Breast epithelium (tissue), 4 donors: ENCODE measurements around the gene WBP1L. TPM values are rescaled to one million over a fixed set of nuclear protein-coding genes. Genes with fewer than 3 reads are reported as not detected.

Source experiments
- DNase-seq, 2 donors: peaks; one replicate each; pipeline ENCODE4 v3.0.0-alpha.2; 2019; ENCODE audit warnings: low spot score in 2 of 2
- H3K27ac ChIP-seq, 2 donors: fragments of 200-600 bp; sonication (generic) in 1 of 2; one replicate each; pipeline ENCODE4 v1.5.1; 2016 to 2019; ENCODE audit warnings: mild to moderate bottlenecking in 1 of 2
- H3K27me3 ChIP-seq, 2 donors: fragments of 200-600 bp; sonication (generic) in 1 of 2; one replicate each; pipeline versions ENCODE4 v1.5.1 to v1.6.0; 2017 to 2019; ENCODE audit warnings: control low read depth in 1 of 2, mild to moderate bottlenecking in 1 of 2
- H3K36me3 ChIP-seq: fragments of 200-600 bp; one replicate; pipeline ENCODE4 v1.5.1; 2019
- H3K4me1 ChIP-seq, 2 donors: fragments of 200-600 bp; sonication (generic); one replicate each; pipeline ENCODE4 v1.5.1; 2016 to 2019; ENCODE audit warnings: control low read depth in 1 of 2
- H3K4me3 ChIP-seq, 3 donors: fragments of 200-600 bp; sonication (generic); 1 replicate in 2 of 3; 2 replicates in 1 of 3; pipeline ENCODE4 v1.5.1; 2016 to 2019; ENCODE audit warnings: mild to moderate bottlenecking in 3 of 3, moderate library complexity in 2 of 3
- H3K9me3 ChIP-seq, 2 donors: fragments of 200-600 bp; sonication (generic) in 1 of 2; one replicate each; pipeline ENCODE4 v1.5.1; 2016 to 2019; ENCODE audit warnings: control low read depth in 1 of 2
- CTCF ChIP-seq, 3 donors: fragments of 450-650 bp; IDR thresholded peaks; one replicate each; pipeline ENCODE4 v1.5.1; 2016 to 2017; ENCODE audit warnings: antibody characterized with exemption in 3 of 3, mild to moderate bottlenecking in 3 of 3, moderate library complexity in 3 of 3
- POLR2A ChIP-seq: fragments of 450-650 bp; IDR thresholded peaks from one replicate; pipeline ENCODE4 v1.6.1; 2016; ENCODE audit warnings: antibody characterized with exemption, mild to moderate bottlenecking, moderate library complexity
- POLR2AphosphoS5 ChIP-seq, 3 donors: sonication (generic); formaldehyde crosslinking; IDR thresholded peaks; one replicate each; pipeline ENCODE4 v1.6.1; 2017; ENCODE audit warnings: antibody characterized with exemption in 3 of 3
- intact Hi-C: fragments of 100-400 bp; cut with DNase I; formaldehyde crosslinking; loops from one replicate; pipeline ENCODE4 v1.15.1; 2023; ENCODE audit warnings: low total_unique reads
- total RNA-seq, 3 donors: library from RNA; depleted of rRNA; stranded (reverse); fragments of >200 nt; gene quantifications; one replicate each; pipeline ENCODE4 v1.1.0, GENCODE V29; 2016

Gene WBP1L
- total RNA-seq, 3 donors from 2014 or later: 114 to 174 (median 143) TPM

GRCh38 chr10:102769375-102770107 lies 25.8 kb downstream of the WBP1L start:
- H3K27ac ChIP-seq: peak overlapping the region; percentile 74 to 78
- H3K27me3 ChIP-seq: no peaks in the 10 kb centered on the region
- DNase-seq: no peak
- H3K9me3 ChIP-seq: no peaks in the 10 kb centered on the region
- peaks cover 0 to 16% of the 10 kb centered on the region in 2 donors for H3K4me1 ChIP-seq
- TF ChIP-seq POLR2AphosphoS5 (IDR thresholded peaks at IDR 0.05): no peak
- no peak for TF ChIP-seq CTCF (IDR thresholded peaks at IDR 0.05)
- no peak for TF ChIP-seq POLR2A
- intact Hi-C loops: no loop called here
- H3K4me3 ChIP-seq: no peak overlapping the region
- H3K36me3 ChIP-seq: no peaks in the 10 kb centered on the region

- peaks cover 0 to 16% of the 10 kb centered on the region in 2 donors for H3K4me1 ChIP-seq
- H3K36me3 ChIP-seq: no peaks in the 10 kb centered on the region
- H3K9me3 ChIP-seq: no peaks in the 10 kb centered on the region
- TF ChIP-seq POLR2A (no peak), POLR2AphosphoS5 (IDR thresholded peaks at IDR 0.05) (no peak), CTCF (IDR thresholded peaks at IDR 0.05) (no peak)
- H3K27me3 ChIP-seq: no peaks in the 10 kb centered on the region
- no peak overlapping the region for H3K4me3 ChIP-seq
- intact Hi-C loops: no loop called here
- peak overlapping the region; percentile 74 to 78 for H3K27ac ChIP-seq
- DNase-seq: no peak
Measured at GRCh38 chr10:102770108-102770482, 26.3 kb downstream of the WBP1L start.

GRCh38 chr10:102770792-102771191 lies 27.0 kb downstream of the WBP1L start:
- TF ChIP-seq POLR2AphosphoS5 (IDR thresholded peaks at IDR 0.05) (no peak), POLR2A (no peak), CTCF (IDR thresholded peaks at IDR 0.05) (no peak)
- peaks cover 4 to 18% of the 10 kb centered on the region in 2 donors for H3K4me1 ChIP-seq

GRCh38 chr10:102773320-102773719 lies 29.6 kb downstream of the WBP1L start:
- Histone ChIP-seq H3K36me3 (no peaks in the 10 kb centered on the region), H3K27me3 (no peaks in the 10 kb centered on the region), H3K9me3 (no peaks in the 10 kb centered on the region), H3K27ac (peak overlapping the region; percentile 92 to 93), H3K4me1 (peaks cover 17 to 29% of the 10 kb centered on the region in 2 donors), H3K4me3 (no peak overlapping the region)
- no peak for DNase-seq
- TF ChIP-seq POLR2A: no peak
- TF ChIP-seq CTCF (IDR thresholded peaks at IDR 0.05): no peak
- no peak for TF ChIP-seq POLR2AphosphoS5 (IDR thresholded peaks at IDR 0.05)
- intact Hi-C loops: no loop called here

More at GRCh38 chr10:102770792-102771191, 27.0 kb downstream of the WBP1L start:
- H3K36me3 ChIP-seq: no peaks in the 10 kb centered on the region
- no peak overlapping the region for H3K4me3 ChIP-seq
- H3K27me3 ChIP-seq: no peaks in the 10 kb centered on the region
- DNase-seq: no peak
- H3K27ac ChIP-seq: peak overlapping the region; percentile 74 to 78
- H3K9me3 ChIP-seq: no peaks in the 10 kb centered on the region
- intact Hi-C loops: no loop called here

- intact Hi-C loops: no loop called here
- peak overlapping the region; percentile 92 to 93 for H3K27ac ChIP-seq
- H3K27me3 ChIP-seq: no peaks in the 10 kb centered on the region
- H3K4me1 ChIP-seq: peaks cover 17 to 29% of the 10 kb centered on the region in 2 donors
- H3K36me3 ChIP-seq: no peaks in the 10 kb centered on the region
- H3K9me3 ChIP-seq: no peaks in the 10 kb centered on the region
- no peak for DNase-seq
- TF ChIP-seq CTCF (IDR thresholded peaks at IDR 0.05): no peak
- TF ChIP-seq POLR2A: no peak
- no peak for TF ChIP-seq POLR2AphosphoS5 (IDR thresholded peaks at IDR 0.05)
- H3K4me3 ChIP-seq: peak overlapping the region in 1 of 3 donors; percentile 2
Measured at GRCh38 chr10:102773986-102774385, 30.2 kb downstream of the WBP1L start.
